C4-2B (cell line): ENCODE results near the gene EPHB2.

Experiments
- ZFX ChIP-seq: fragments of 450-650 bp; IDR thresholded peaks from 2 replicates; pipeline ENCODE4 v1.6.1; 2017
- TF ChIP-seq, protein P1 (sequence below): fragments of 450-650 bp; conservative IDR thresholded peaks from 2 replicates; pipeline ENCODE4 v1.5.1; 2017; ENCODE audit warnings: mild to moderate bottlenecking

GRCh38 chr1:22694172-22694571 lies 16.5 kb upstream of the EPHB2 start:
- TF ChIP-seq, protein P1, sequence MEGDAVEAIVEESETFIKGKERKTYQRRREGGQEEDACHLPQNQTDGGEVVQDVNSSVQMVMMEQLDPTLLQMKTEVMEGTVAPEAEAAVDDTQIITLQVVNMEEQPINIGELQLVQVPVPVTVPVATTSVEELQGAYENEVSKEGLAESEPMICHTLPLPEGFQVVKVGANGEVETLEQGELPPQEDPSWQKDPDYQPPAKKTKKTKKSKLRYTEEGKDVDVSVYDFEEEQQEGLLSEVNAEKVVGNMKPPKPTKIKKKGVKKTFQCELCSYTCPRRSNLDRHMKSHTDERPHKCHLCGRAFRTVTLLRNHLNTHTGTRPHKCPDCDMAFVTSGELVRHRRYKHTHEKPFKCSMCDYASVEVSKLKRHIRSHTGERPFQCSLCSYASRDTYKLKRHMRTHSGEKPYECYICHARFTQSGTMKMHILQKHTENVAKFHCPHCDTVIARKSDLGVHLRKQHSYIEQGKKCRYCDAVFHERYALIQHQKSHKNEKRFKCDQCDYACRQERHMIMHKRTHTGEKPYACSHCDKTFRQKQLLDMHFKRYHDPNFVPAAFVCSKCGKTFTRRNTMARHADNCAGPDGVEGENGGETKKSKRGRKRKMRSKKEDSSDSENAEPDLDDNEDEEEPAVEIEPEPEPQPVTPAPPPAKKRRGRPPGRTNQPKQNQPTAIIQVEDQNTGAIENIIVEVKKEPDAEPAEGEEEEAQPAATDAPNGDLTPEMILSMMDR, result no peak
- TF ChIP-seq ZFX, result no peak
